SU-DHL-6 (cell line): ENCODE results near the gene TLCD3B.

Experiments
- CTCF ChIP-seq: fragments of 200-600 bp; sonication (generic); IDR thresholded peaks from one replicate; pipeline ENCODE4 v1.5.1; 2017; ENCODE audit warnings: antibody characterized with exemption, mild to moderate bottlenecking, low read length, moderate library complexity; ENCODE audit not compliant: insufficient read depth, poor library complexity, severe bottlenecking
- EZH2phosphoT487 ChIP-seq: fragments of 200-600 bp; sonication (generic), shearing (Covaris generic); conservative IDR thresholded peaks from 2 replicates; pipeline ENCODE4 v1.6.1; 2018; ENCODE audit warnings: mild to moderate bottlenecking, antibody characterized with exemption, low read length, moderate library complexity, mixed read lengths

GRCh38 chr16:30053376-30054015 lies 22.4 kb upstream of the TLCD3B start:
- TF ChIP-seq CTCF (no peak), EZH2phosphoT487 (no peak)
